Activated naive CD4-positive, alpha-beta T cell treated with anti-CD3 and anti-CD28 coated beads, Interleukin-2, amount 50 U/mL, for 16 hours (primary cell): ENCODE measurements around the gene WDR83.

ENCODE experiments used
- DNase-seq: peaks from one replicate; pipeline ENCODE4 v3.0.0-alpha.2; 2020

The WDR83 gene

DNA sequence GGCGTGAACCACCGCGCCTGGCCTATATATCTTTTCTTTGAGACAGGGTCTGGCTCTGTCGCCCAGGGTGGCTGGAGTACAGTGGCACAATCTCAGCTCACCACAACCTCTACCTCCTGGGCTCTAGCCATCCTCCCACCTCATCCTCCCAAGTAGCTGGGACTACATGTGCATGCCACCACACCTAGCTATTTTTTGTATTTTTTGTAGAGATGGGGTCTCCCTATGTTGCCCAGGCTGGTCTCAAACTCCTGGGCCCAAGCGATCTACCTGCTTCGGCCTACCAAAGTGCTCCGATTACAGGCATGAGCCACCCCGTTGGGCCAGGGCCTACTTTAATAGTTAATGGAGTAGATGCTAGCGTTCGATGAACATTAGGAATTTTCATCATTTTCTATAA is 53.7 kb downstream of the WDR83 start:
- DNase-seq = no peak

DNA sequence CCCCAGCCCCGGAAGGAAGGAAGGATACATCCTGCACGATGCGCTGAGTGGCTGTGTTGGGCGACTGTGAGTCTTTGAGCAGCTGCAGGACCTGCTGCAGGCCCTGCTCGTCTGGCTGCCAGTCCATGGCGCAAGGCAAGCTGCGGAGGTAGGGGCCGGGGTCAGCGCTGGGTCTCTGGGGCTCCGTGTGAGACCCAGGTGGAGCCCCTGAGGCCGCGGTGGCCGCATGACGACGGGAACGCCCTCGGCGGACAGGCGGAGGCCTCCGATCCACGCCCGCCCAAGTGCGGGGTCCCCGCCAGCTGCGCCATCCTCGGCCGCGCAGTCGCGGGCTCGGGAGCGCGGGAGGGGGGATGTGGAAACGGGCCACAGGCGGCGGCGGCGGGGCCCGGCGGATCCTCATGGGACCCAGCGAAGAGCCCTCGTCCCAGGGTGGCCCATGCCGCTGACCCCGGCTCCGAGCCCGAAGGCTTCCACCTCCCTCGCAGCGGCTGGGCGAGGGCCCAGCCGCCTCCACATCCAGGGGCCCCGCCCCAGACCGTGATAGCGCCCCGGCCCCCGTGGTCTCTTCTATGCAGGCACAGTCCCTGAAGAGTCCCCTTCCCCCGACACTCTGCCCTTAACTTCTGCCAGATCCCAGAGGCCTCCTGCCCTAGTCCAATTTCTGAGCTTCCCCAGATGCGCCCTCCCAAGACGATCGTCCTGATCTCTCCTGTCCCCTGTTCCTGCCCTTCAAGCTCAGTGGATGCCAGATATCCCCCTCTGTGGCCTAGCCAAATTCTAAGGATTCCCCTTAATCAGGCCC is 54.4 kb downstream of the WDR83 start:
- no peak for DNase-seq

GRCh38 chr19:12721656-12722565 is 55.3 kb downstream of the WDR83 start:
- DNase-seq = peak; percentile 52

DNA sequence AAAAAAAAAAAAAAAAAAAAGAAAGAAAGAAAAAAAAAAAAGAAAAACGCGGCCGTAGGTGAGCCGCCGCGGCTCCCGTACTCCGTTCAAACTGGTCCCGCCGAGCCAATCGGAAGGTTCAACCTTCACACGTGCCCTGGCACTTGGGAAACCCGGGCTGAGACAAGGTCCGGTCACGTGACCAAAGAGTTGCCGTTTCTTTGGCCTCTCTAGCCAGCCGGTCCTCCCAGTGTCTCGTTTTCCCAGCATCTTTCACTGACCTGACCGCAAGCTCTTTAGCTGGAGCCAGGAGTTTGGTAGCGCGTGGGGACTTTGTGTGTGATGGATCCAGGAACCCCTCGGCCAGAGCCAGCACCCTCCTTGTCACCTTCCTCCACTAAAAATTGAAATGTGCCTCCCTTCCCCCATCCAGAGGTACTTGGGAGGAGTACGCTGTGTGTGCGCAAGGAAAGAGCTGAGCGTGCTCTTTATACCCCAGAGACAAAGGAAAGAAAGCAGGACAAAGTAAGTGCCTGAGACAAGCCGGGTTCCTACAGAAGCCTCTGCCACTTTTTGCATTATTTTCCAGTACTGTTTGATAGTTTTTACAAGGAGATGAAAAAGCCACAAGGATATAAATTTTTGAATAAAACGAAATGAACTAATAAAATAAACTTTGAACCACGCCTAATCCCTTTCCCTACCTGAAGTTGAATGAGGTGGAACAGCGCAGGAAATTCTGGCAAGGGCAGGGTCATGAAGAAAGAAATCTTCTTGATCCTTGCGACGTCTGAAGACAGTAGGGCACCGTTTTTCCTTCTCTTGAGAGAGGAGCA is 56.2 kb downstream of the WDR83 start:
- DNase-seq = peak; percentile 93

GRCh38 chr19:12723381-12723640 is 56.7 kb downstream of the WDR83 start:
- DNase-seq = no peak

DNA sequence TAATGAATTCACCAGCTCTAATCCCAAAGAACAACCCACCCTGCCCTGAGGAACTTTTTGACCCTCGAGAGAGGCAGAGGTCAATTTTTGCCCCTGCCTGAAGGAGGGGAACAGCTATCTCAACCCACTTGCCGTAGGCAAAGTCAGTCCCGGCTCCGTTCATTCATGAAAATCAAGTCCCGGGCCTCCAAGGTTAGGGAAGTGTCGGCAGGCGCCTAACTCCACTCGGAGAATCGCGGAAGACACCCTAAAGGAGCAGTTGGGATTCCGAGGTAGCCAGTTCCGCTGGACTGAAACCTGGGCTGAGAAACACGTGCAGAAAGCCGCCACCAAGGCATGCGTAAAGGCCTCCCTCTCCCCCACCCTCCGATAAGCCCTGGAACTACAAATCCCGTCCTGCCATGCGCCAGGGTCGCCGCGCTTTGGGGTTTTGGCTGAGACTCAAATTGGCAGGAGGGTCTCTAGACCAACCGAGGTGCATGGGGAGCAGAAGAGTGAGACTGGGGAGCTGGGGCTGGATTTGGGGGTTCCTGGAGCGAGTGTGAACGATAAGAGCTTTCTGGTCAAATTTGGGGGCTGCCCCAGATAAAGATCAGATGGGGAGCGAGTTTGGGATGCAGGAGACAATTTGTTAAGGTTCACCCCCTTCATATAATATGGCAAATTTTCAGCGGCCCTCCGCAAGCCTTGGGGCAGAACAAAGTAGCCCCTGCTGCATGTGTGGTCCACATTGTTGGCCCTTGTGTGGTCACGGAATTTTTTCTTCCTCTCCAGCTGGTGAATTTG is 57.2 kb downstream of the WDR83 start, which contains the start of gene TNPO2:
TSS of gene TNPO2 (minus strand) at position 292 of the 786 bp plus-strand sequence. CDS start 2,955 bp downstream, outside the sequence.
- DNase-seq = peak; percentile 79
